OCI-LY3 (cell line): ENCODE measurements around the gene KLF12.

ENCODE experiments used
- EZH2phosphoT487 ChIP-seq: fragments of 200-600 bp; shearing (Covaris generic); IDR thresholded peaks from 2 replicates; pipeline ENCODE4 v1.6.1; 2018; ENCODE audit warnings: antibody characterized with exemption, mixed run types, low read depth
- TF ChIP-seq, protein P1 (sequence below): fragments of 200-600, 300-600 bp; sonication (generic); IDR thresholded peaks from 2 replicates; pipeline ENCODE4 v1.5.1; 2014; ENCODE audit warnings: antibody characterized with exemption, low read length, low read depth

- TF ChIP-seq, protein P1, sequence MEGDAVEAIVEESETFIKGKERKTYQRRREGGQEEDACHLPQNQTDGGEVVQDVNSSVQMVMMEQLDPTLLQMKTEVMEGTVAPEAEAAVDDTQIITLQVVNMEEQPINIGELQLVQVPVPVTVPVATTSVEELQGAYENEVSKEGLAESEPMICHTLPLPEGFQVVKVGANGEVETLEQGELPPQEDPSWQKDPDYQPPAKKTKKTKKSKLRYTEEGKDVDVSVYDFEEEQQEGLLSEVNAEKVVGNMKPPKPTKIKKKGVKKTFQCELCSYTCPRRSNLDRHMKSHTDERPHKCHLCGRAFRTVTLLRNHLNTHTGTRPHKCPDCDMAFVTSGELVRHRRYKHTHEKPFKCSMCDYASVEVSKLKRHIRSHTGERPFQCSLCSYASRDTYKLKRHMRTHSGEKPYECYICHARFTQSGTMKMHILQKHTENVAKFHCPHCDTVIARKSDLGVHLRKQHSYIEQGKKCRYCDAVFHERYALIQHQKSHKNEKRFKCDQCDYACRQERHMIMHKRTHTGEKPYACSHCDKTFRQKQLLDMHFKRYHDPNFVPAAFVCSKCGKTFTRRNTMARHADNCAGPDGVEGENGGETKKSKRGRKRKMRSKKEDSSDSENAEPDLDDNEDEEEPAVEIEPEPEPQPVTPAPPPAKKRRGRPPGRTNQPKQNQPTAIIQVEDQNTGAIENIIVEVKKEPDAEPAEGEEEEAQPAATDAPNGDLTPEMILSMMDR, result no peak
- TF ChIP-seq EZH2phosphoT487, result no peak
These were observed at the start of gene KLF12 for GRCh38 chr13:74134221-74134776.
